ENCODE results near the gene RFWD3. TPM values are rescaled to one million over a fixed set of nuclear protein-coding genes. Genes with fewer than 3 reads are reported as not detected.

The RFWD3 gene
- total and polyA plus RNA-seq, 2 of the 13 experiments (the other 11 are each of a cell fraction or from before 2014, with no cell fraction given), result 23.4 to 62.6 TPM

DNA sequence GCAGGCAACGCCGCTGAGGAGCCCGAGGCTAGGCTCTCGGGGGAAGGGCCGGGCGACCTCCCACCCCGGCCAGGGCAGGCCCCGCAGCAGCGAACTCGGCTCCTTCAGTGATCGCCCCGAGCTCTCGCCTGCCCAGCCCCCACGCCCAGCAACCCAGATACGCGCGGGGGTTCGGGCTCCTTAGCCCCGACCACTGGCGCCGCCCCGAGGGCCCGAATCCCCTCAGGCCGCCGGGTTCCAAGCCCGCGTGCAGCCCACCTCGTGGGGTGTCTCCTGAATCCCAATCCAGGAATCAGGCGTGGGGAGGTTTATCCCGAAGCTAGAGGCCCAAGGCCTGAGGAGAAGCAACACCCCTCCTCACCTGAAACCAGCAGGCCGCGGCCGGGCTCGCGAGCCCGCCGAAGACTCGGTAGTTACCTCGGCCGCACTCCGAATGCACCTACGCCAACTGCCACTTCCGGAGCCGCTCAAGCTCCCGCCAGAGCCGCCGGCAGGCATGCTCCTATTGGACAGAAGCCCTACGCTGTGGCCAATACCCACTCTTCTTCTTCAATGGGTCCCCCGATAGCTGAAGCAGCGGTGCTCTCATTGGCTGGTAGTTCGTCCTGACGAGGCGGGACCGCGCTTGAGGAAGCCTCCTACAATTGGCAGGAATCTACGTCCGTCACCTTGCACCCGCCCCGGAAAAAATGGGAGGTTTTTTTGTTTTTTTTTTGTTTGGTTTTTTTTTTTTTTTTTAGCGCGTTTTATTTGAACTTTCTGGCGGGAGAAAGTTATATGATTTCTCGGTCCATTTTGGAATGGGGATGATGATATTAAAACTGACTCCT, at the start of gene RFWD3 (continued):
- TF ChIP-seq HNF4G (IDR thresholded peaks at IDR 0.05; ENCODE audit: borderline replicate concordance, low read depth, low read length) (no peak), HNF4G (CRISPR knock-in tag; IDR thresholded peaks at IDR 0.05; ENCODE audit: borderline replicate concordance, low read depth) (0 out of 2 replicates have a peak, but pooled peaks have one; percentile 23), ZNF431 (CRISPR knock-in tag; IDR thresholded peaks at IDR 0.05; ENCODE audit: borderline replicate concordance, low read depth) (no peak), SRSF4 (IDR thresholded peaks at IDR 0.05; ENCODE audit: low read depth, low read length, poor library complexity, severe bottlenecking) (no peak), GTF3A (CRISPR knock-in tag; conservative IDR thresholded peaks at IDR 0.05) (no peak; the same call in 1 of the 2 replicates), ZMAT5 (CRISPR knock-in tag; IDR thresholded peaks at IDR 0.05; ENCODE audit: borderline replicate concordance, low read depth) (no peak), GATAD1 (CRISPR knock-in tag; IDR thresholded peaks at IDR 0.05) (peak; percentile 93), MIER3 (CRISPR knock-in tag; IDR thresholded peaks at IDR 0.05; ENCODE audit: borderline replicate concordance) (no peak; the same call in 1 of the 2 replicates), ZNF891 (CRISPR knock-in tag; IDR thresholded peaks at IDR 0.05) (peak; percentile 76), ZBTB42 (CRISPR knock-in tag; IDR thresholded peaks at IDR 0.05) (0 out of 2 replicates have a peak, but pooled peaks have one; percentile 76), RFX5 (IDR thresholded peaks at IDR 0.05; ENCODE audit: low read depth, low read length) (peak; percentile 58; the same call in 1 of the 2 replicates), YY1 (IDR thresholded peaks at IDR 0.05; ENCODE audit: insufficient read depth, insufficient replicate concordance, low read depth, low read length) (peak; percentile 41), SSRP1 (CRISPR knock-in tag; IDR thresholded peaks at IDR 0.05) (no peak), ZBTB10 (CRISPR knock-in tag; IDR thresholded peaks at IDR 0.05; ENCODE audit: borderline replicate concordance) (no peak; the same call in 1 of the 2 replicates), PBX3 (CRISPR knock-in tag; IDR thresholded peaks at IDR 0.05; ENCODE audit: borderline replicate concordance) (no peak)
- TF ChIP-seq, protein P1, sequence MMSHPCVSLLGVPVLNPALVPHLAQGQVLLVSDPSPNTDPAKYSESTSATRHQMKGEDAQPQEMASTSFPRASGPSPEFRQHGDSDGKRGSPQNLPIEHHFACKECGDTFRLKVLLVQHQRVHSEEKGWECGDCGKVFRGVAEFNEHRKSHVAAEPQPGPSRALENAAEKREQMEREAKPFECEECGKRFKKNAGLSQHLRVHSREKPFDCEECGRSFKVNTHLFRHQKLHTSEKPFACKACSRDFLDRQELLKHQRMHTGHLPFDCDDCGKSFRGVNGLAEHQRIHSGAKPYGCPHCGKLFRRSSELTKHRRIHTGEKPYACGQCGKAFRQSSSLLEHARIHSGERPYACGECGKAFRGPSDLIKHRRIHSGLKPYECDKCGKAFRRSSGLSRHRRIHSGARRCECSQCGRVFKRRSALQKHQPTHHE (CRISPR knock-in tag; IDR thresholded peaks at IDR 0.05; ENCODE audit: borderline replicate concordance), result peak; percentile 81; the same call in 1 of the 2 replicates
- TF ChIP-seq, protein P2, sequence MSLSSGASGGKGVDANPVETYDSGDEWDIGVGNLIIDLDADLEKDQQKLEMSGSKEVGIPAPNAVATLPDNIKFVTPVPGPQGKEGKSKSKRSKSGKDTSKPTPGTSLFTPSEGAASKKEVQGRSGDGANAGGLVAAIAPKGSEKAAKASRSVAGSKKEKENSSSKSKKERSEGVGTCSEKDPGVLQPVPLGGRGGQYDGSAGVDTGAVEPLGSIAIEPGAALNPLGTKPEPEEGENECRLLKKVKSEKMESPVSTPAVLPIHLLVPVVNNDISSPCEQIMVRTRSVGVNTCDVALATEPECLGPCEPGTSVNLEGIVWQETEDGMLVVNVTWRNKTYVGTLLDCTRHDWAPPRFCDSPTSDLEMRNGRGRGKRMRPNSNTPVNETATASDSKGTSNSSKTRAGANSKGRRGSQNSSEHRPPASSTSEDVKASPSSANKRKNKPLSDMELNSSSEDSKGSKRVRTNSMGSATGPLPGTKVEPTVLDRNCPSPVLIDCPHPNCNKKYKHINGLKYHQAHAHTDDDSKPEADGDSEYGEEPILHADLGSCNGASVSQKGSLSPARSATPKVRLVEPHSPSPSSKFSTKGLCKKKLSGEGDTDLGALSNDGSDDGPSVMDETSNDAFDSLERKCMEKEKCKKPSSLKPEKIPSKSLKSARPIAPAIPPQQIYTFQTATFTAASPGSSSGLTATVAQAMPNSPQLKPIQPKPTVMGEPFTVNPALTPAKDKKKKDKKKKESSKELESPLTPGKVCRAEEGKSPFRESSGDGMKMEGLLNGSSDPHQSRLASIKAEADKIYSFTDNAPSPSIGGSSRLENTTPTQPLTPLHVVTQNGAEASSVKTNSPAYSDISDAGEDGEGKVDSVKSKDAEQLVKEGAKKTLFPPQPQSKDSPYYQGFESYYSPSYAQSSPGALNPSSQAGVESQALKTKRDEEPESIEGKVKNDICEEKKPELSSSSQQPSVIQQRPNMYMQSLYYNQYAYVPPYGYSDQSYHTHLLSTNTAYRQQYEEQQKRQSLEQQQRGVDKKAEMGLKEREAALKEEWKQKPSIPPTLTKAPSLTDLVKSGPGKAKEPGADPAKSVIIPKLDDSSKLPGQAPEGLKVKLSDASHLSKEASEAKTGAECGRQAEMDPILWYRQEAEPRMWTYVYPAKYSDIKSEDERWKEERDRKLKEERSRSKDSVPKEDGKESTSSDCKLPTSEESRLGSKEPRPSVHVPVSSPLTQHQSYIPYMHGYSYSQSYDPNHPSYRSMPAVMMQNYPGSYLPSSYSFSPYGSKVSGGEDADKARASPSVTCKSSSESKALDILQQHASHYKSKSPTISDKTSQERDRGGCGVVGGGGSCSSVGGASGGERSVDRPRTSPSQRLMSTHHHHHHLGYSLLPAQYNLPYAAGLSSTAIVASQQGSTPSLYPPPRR (CRISPR knock-in tag; IDR thresholded peaks at IDR 0.05; ENCODE audit: borderline replicate concordance), result no peak

Data from HepG2 (cell line).